HEK293 (cell line): ENCODE results near the gene SRMS.
A peak's percentile ranks its signal among the peaks of the same experiment; 100 is the strongest.

Experiments
- CTCF ChIA-PET: fragments of 350-600 bp; formaldehyde crosslinking; extraction: SDS; loops from one replicate; lab custom pipeline; 2021; ENCODE audit warnings: antibody characterized with exemption; lab: Yijun Ruan, JAX
- POLR2A ChIA-PET: fragments of 300-600 bp; formaldehyde crosslinking; extraction: SDS; loops from one replicate; lab custom pipeline; 2020; ENCODE audit warnings: antibody characterized with exemption, inconsistent platforms; lab: Yijun Ruan, JAX
- H3K27ac ChIP-seq: fragments of 200-500 bp; sonication (Bioruptor generic); 2 replicates; pipeline ENCODE4 v1.5.1; 2014; ENCODE audit warnings: low read depth, low read length, control low read depth, inconsistent platforms; ENCODE audit errors: extremely low read depth
- H3K36me3 ChIP-seq, 2 experiments: fragments of 200-500 bp in 1 of 2; sonication (Bioruptor generic) in 1 of 2; 1 replicate in 1 of 2; 2 replicates in 1 of 2; pipeline ENCODE4 v1.5.1; 2014 to 2017; ENCODE audit warnings: inconsistent platforms in 2 of 2, low read length in 2 of 2; ENCODE audit not compliant: control insufficient read depth in 2 of 2, insufficient read depth in 1 of 2
- H3K4me1 ChIP-seq: fragments of 200-500 bp; sonication (Bioruptor generic); 2 replicates; pipeline ENCODE4 v1.5.1; 2014; ENCODE audit warnings: mild to moderate bottlenecking, low read length, inconsistent platforms; ENCODE audit not compliant: control insufficient read depth, insufficient read depth
- H3K4me3 ChIP-seq: 2 replicates; pipeline ENCODE4 v1.5.1; 2011; ENCODE audit warnings: low read depth, mild to moderate bottlenecking, control low read depth, low read length, moderate library complexity
- H3K9me3 ChIP-seq: fragments of 200-500 bp; sonication (Bioruptor generic); 2 replicates; pipeline ENCODE4 v1.5.1; 2014; ENCODE audit warnings: low read depth, low read length, inconsistent platforms; ENCODE audit not compliant: control insufficient read depth, insufficient read depth
- BCL11A ChIP-seq: fragments of 450-650 bp; formaldehyde crosslinking; IDR thresholded peaks from 2 replicates; pipeline ENCODE4 v1.5.1; 2016; ENCODE audit warnings: low read depth, missing biosample characterization, missing genetic modification characterization
- PATZ1 ChIP-seq: fragments of 450-650 bp; formaldehyde crosslinking; IDR thresholded peaks from 2 replicates; pipeline ENCODE4 v1.5.1; 2016; ENCODE audit warnings: missing biosample characterization, missing genetic modification characterization
- PRDM4 ChIP-seq: fragments of 450-650 bp; formaldehyde crosslinking; IDR thresholded peaks from 2 replicates; pipeline ENCODE4 v1.5.1; 2017; ENCODE audit warnings: missing biosample characterization, missing genetic modification characterization
- TRIM28 ChIP-seq: IDR thresholded peaks from 2 replicates; pipeline ENCODE4 v1.6.1; 2011; ENCODE audit warnings: low read length, control low read depth, borderline replicate concordance
- YY1 ChIP-seq: fragments of 450-650 bp; formaldehyde crosslinking; IDR thresholded peaks from 2 replicates; pipeline ENCODE4 v1.5.1; 2018; ENCODE audit warnings: missing biosample characterization, missing genetic modification characterization
- ZBTB10 ChIP-seq: fragments of 450-650 bp; formaldehyde crosslinking; IDR thresholded peaks from 2 replicates; pipeline ENCODE4 v1.5.1; 2016; ENCODE audit warnings: missing biosample characterization, missing genetic modification characterization
- ZBTB7A ChIP-seq: fragments of 450-650 bp; formaldehyde crosslinking; IDR thresholded peaks from 2 replicates; pipeline ENCODE4 v1.5.1; 2016; ENCODE audit warnings: low read depth, missing biosample characterization, missing genetic modification characterization
- ZEB2 ChIP-seq: fragments of 450-650 bp; formaldehyde crosslinking; IDR thresholded peaks from 2 replicates; pipeline ENCODE4 v1.5.1; 2016; ENCODE audit warnings: missing biosample characterization, missing genetic modification characterization
- ZFHX2 ChIP-seq: fragments of 450-650 bp; formaldehyde crosslinking; conservative IDR thresholded peaks from 2 replicates; pipeline ENCODE4 v1.5.1; 2016; ENCODE audit warnings: missing biosample characterization, missing genetic modification characterization
- ZFP69B ChIP-seq: fragments of 450-650 bp; formaldehyde crosslinking; IDR thresholded peaks from 2 replicates; pipeline ENCODE4 v1.5.1; 2016; ENCODE audit warnings: missing biosample characterization, missing genetic modification characterization
- ZNF157 ChIP-seq: fragments of 450-650 bp; formaldehyde crosslinking; IDR thresholded peaks from 2 replicates; pipeline ENCODE4 v1.5.1; 2016; ENCODE audit warnings: missing biosample characterization, missing genetic modification characterization
- ZNF202 ChIP-seq: fragments of 450-650 bp; formaldehyde crosslinking; IDR thresholded peaks from 2 replicates; pipeline ENCODE4 v1.5.1; 2016; ENCODE audit warnings: missing biosample characterization, missing genetic modification characterization, borderline replicate concordance
- ZNF266 ChIP-seq: fragments of 450-650 bp; formaldehyde crosslinking; IDR thresholded peaks from 2 replicates; pipeline ENCODE4 v1.5.1; 2016; ENCODE audit warnings: missing biosample characterization, missing genetic modification characterization, low read depth
- ZNF280C ChIP-seq: fragments of 450-650 bp; formaldehyde crosslinking; IDR thresholded peaks from 2 replicates; pipeline ENCODE4 v1.5.1; 2016; ENCODE audit warnings: missing biosample characterization, missing genetic modification characterization
- ZNF692 ChIP-seq: fragments of 450-650 bp; formaldehyde crosslinking; IDR thresholded peaks from 2 replicates; pipeline ENCODE4 v1.5.1; 2016; ENCODE audit warnings: missing biosample characterization, missing genetic modification characterization
- ZNF837 ChIP-seq: fragments of 450-650 bp; formaldehyde crosslinking; IDR thresholded peaks from 2 replicates; pipeline ENCODE4 v1.5.1; 2016; ENCODE audit warnings: missing biosample characterization, missing genetic modification characterization
- TF ChIP-seq, protein P1 (sequence below): fragments of 450-650 bp; formaldehyde crosslinking; IDR thresholded peaks from 2 replicates; pipeline ENCODE4 v1.5.1; 2017; ENCODE audit warnings: missing biosample characterization, missing genetic modification characterization
- TF ChIP-seq, protein P2 (sequence below): fragments of 450-650 bp; formaldehyde crosslinking; IDR thresholded peaks from 2 replicates; pipeline ENCODE4 v1.5.1; 2016; ENCODE audit warnings: missing biosample characterization, missing genetic modification characterization

Gene SRMS

GRCh38 chr20:63534831-63535651, 12.5 kb downstream of the SRMS start:
- ChIA-PET CTCF (interaction anchor here (0.6 kb wide), 1 partner anchor 273 kb away, joined by 3 read pairs; no protein-coding TSS in a partner anchor), POLR2A (interaction anchor here (0.8 to 1.4 kb wide), 2 partner anchors 9 to 11 kb away, joined by 3 read pairs; no protein-coding TSS in a partner anchor)
- H3K4me1 ChIP-seq, result no peaks in the 10 kb centered on the region
- no peaks in the 10 kb centered on the region for H3K9me3 ChIP-seq
- no peaks in the 10 kb centered on the region for H3K36me3 ChIP-seq
- H3K27ac ChIP-seq, result no peak overlapping the region
- H3K4me3 ChIP-seq, result no peak overlapping the region
- TF ChIP-seq ZNF157 (tag by site-specific recombination) (no peak), BCL11A (peak; percentile 63; the same call in 1 of the 2 replicates), YY1 (tag by site-specific recombination) (no peak), ZNF202 (tag by site-specific recombination) (no peak), TRIM28 (no peak), ZFP69B (tag by site-specific recombination) (peak; percentile 85; the same call in 1 of the 2 replicates), PRDM4 (tag by site-specific recombination) (no peak), ZNF837 (tag by site-specific recombination) (0 out of 2 replicates have a peak, but pooled peaks have one; percentile 82), ZFHX2 (tag by site-specific recombination) (peak; percentile 19; the same call in 1 of the 2 replicates), ZNF280C (no peak), ZNF692 (tag by site-specific recombination) (peak; percentile 59), PATZ1 (peak; percentile 33; the same call in 1 of the 2 replicates), ZBTB10 (tag by site-specific recombination) (0 out of 2 replicates have a peak, but pooled peaks have one; percentile 48), ZBTB7A (peak; percentile 81), ZEB2 (tag by site-specific recombination) (peak; percentile 82), ZNF266 (tag by site-specific recombination) (no peak)
- TF ChIP-seq, protein P1, sequence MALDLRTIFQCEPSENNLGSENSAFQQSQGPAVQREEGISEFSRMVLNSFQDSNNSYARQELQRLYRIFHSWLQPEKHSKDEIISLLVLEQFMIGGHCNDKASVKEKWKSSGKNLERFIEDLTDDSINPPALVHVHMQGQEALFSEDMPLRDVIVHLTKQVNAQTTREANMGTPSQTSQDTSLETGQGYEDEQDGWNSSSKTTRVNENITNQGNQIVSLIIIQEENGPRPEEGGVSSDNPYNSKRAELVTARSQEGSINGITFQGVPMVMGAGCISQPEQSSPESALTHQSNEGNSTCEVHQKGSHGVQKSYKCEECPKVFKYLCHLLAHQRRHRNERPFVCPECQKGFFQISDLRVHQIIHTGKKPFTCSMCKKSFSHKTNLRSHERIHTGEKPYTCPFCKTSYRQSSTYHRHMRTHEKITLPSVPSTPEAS (tag by site-specific recombination), result peak; percentile 34; the same call in 1 of the 2 replicates
- TF ChIP-seq, protein P2, sequence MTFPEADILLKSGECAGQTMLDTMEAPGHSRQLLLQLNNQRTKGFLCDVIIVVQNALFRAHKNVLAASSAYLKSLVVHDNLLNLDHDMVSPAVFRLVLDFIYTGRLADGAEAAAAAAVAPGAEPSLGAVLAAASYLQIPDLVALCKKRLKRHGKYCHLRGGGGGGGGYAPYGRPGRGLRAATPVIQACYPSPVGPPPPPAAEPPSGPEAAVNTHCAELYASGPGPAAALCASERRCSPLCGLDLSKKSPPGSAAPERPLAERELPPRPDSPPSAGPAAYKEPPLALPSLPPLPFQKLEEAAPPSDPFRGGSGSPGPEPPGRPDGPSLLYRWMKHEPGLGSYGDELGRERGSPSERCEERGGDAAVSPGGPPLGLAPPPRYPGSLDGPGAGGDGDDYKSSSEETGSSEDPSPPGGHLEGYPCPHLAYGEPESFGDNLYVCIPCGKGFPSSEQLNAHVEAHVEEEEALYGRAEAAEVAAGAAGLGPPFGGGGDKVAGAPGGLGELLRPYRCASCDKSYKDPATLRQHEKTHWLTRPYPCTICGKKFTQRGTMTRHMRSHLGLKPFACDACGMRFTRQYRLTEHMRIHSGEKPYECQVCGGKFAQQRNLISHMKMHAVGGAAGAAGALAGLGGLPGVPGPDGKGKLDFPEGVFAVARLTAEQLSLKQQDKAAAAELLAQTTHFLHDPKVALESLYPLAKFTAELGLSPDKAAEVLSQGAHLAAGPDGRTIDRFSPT (tag by site-specific recombination), result peak; percentile 70
